Putamen (tissue), 1 donor: Measurements from ENCODE around the gene DHX34.
"Not testable (repeated sequence)": the region's sequence is repeated elsewhere in the genome, so short reads cannot be mapped to it uniquely, and the experiment has no call there.

ENCODE experiments used
- DNase-seq: peaks from one replicate; pipeline ENCODE4 v3.0.0-alpha.2; 2016; ENCODE audit warnings: low spot score

The DHX34 gene

DNA sequence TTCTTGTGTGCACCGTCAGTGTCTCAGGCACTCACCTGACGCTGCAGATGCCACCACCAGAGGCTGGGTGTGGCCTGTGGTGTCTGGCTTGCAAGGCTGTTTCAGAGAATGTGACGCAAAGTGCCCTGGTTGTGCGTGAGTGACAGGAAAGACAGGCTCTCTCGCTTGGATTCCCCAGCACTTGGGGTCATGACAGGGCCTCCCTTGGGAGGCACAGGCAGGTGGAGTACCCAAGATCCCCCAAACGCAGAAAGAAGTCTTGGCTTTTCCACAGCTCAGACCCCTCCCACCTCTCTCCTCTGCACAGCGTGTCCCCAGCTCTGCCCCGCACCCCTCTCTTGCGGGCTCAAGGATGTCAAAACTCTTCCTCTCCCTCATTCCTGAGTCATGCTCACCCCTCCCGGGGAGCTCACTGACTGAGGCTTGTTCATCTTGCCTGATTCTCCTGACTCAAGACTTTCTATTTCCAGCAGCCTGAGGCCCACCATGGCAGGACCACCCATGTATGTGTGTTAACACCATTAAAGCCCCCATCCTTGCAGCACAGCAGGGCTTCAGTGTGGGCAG is 21.0 kb downstream of the DHX34 start:
- DNase-seq, result peak; percentile 43

DNA sequence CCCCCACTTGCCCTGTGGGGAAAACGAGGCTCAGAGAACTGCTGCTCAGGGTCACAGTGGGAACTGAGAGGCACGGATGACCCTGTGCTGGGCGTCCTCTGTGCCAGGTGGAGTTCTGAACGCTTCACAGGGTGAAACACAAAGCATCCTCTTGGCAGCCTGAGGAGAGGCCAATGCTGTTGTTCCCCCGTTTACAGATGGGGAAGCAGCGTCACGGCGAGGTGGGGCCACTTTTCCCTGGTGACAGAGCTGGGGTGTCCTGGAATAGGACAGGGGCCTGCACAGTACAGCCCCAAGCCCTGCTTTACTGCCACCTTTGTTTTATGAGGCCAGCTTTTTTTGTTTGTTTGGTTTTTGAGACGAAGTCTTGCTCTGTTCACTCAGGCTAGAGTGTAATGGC is 22.1 kb downstream of the DHX34 start:
- DNase-seq, result no peak

DNA sequence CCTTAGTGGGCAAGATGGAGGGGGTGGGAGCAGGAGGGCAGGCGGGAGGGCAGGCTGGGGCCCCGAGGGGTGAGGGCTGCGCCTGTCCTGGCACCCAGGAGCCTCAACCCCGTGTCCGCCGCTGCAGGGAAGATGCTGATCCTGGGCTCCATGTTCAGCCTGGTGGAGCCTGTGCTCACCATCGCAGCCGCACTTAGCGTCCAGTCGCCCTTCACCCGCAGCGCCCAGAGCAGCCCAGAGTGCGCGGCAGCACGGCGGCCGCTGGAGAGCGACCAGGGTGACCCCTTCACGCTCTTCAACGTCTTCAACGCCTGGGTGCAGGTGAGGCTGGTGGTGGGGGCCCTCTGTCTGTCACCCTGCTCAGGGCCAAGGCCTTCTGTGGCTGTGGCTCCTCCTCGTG is 23.5 kb downstream of the DHX34 start:
- no peak for DNase-seq

DNA sequence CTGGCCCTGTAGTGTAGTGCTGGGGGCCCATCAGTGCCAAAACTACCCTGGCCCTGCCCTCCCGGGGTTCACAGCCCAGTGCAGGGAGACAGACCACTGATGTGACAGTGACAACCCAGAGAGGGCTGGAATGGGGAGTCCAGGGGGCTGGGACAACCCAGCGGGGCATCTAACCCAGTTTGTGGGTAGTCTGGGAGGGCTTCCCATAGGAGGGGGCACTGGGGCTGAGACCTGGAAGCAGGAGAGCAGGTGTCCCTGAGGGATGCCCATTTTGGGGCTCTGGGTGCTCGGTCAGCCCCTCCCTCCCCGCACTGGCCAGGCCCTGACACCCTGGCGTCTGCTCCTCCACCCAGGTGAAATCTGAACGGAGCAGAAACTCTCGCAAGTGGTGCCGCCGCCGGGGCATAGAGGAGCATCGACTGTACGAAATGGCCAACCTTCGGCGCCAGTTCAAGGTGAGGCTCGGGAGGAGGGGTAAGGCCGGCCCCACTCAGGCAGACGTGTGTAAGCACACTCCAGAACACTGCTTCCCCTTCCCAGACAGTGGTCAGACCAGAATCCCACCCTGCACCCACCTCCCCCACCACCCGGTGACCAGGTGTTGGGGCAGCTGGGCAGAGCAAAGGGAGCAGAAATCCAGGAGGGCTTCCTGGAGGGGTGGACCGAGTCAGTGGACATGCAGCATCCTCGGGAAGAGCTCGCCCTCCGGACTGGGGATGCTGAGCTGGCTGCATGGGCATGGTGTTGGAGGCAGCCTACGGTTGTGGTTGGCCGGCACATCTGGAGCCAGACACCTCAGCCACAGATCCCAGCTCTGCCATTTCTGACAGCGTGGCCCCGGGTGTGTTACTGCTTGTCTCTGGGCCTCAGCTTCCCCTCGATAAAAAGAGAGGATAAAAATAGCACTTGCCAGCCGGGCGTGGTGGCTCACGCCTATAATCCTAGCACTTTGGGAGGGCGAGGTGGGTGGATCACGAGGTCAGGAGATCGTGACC is 24.4 kb downstream of the DHX34 start:
- no peak for DNase-seq

DNA sequence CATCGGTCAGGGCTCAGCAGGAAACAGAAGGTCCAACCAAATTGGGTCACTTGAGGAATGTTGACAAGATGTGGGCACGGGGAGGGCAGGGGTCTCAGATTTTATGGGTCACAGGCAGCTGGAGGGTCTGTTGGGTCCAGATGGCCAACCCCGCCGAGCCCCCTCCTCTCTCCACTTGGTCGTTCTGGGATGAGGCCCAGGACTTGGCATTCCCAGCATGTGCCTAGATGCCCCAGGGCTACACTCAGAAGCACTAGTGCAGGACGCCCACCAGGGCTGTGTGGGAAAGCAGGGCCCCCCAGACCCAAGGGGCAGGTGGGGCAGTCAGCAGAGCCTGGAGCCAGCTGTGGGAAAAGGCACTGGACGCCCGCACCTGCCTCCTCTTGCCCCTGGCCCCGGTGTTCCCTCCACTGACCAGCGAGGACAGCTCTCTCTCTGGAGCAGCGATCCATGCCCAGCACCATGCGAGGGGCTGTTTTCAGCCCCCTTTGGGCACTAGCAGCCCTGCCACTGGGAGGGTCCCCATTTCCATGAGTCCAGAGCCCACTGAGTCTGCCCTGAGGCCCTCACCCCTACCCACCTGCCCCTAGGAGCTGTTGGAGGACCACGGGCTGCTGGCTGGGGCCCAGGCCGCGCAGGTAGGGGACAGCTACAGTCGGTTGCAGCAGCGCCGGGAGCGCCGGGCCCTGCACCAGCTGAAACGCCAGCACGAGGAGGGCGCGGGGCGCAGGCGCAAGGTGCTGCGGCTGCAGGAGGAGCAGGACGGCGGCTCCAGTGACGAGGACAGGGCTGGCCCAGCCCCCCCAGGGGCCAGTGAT is 26.0 kb downstream of the DHX34 start:
- no peak for DNase-seq

DNA sequence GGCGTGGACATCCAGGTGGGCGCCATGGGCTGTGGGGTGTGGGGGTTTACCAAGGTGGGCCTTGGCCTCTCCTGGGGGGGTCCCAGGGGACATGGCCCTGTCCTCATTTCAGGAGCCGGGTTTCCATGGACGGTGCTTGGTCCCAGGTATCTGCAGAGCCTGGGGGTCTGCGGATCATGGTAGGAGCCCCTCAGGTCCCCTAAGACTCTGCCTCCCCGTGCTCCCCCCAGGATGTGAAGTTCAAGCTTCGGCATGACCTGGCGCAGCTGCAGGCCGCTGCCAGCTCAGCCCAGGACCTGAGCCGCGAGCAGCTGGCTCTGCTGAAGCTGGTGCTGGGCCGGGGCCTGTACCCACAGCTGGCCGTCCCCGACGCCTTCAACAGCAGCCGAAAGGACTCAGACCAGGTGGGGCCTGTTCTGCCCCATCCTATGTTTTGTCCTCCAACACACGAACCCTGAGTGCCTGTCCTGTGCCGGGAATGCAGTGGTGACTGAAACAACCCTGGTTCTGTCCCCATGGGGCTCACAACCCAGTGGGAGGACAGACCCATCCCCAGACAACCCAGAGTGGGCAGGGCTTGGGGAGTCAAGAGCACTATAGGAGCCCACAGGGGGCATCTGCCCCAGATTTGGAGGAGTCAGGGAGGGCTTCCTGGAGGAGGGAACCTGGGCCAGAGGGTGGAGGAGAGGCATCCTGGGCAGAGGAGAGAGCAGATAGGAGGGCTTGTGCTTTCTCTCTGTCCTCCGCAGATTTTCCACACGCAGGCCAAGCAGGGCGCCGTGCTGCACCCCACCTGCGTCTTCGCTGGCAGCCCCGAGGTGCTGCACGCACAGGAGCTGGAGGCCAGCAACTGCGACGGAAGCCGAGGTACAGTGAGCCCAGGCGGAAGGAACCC is 26.8 kb downstream of the DHX34 start:
- no peak for DNase-seq

DNA sequence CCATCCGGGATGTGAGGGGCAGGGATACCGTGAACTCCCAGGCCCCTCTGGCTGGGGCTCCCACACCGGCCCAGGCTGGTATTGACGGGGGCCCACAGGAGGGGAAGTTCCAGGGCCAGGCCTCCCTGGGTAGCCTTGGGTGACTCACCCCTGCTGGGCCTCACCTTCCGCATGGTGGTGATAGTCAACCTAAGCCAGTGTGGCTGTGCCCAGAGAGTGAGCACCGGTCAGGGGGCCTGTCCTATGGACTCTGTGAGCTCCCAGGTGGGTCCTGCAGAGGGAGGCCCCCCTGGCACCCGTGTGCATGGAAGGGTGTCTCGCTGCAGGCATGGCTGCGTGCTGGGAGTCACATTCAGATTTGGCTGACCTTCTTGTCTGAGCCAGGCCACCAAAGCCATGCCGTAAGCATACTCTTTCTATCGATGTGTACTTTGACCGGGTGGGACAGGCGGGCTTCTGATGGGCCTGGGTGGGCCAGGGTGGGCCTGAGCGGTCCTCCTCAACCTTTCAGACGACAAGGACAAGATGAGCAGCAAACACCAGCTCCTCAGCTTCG is 27.6 kb downstream of the DHX34 start:
- DNase-seq, result no peak

DNA sequence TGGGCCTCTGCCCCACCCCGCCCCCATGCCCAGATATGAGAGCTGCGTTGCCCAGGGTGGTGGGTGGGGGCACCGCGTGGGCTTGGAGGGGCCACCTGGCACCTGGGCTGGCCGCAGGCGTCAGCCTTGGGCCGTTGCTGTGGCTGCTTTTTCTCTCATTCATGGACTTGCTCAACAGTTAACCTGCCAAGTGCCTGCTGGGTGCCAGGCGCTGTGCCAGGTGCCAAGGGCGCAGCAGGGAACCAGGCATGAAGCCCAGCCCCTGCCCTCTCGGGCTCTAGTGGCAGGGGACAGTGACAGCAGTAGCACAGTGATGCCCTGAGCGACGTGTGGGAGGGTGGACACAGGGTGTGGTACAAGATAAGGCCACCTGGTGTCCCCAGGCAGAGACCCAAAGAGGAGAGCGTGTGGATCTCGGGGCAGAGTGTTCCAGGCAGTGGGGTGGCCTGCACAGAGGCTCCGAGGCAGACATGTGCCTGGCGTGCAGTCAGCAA is 28.1 kb downstream of the DHX34 start:
- no peak for DNase-seq

DNA sequence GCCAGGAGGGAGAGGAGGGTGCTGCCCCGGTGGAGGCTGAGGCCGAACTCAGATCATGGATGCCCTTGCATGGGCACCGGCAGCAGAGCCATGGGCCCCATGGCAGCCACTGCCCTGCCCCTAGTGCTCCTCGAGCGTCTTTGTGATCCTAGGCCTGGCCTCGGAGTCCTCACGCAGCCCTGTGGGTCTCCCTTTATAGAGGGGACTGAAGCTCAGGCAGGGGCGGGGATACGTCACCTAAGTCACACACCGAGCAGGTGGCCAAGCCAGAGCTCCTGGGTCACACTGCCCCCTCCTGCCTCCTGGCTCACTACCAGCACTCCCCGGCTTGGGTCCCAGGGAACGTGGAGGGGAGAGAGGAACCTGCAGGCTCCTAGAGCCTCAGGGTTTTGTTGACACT is 28.7 kb downstream of the DHX34 start:
- DNase-seq, result no peak

DNA sequence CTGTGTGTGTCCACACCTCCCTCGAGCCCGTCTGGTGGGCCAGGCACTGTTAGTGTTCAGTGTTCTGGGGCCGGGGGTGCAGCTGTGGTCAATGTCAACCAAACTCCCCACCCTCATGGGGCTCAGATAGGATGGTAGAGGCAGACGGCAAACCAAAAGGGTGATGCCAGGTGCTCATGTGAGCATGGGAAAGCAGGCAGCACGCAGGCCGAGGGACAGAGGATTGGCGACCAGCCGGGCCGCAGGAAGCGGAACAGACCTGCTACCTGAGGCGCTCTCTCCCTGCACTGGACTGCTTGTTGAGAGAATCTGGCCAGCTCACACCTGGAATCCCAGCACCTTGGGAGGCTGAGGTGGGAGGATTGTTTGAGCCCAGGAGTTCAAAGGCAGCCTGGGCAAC is 29.1 kb downstream of the DHX34 start:
- DNase-seq, result no peak

DNA sequence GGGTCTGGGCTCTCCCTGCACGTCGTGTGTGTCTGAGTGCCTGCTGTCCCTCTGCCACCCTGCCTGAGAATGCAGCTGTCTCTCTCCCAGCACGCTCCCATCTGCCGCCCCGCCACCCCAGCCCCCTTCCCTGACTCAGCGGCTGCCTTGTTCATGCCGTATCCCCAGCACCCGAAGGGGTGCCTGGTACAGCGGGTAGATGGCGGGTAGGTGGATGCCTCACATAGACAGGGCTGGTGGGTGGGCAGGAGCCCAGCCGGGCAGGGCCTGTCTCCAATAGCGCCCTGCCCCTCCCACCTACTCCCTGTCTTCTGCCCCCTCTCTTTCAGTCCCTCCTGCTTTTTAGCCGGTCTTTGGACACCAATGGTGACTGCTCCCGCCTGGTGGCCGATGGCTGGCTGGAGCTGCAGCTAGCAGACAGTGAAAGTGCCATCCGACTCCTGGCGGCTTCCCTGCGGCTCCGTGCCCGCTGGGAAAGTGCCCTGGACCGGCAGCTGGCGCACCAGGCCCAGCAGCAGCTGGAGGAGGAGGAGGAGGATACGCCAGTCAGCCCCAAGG is 30.3 kb downstream of the DHX34 start:
- peak; percentile 66 for DNase-seq

DNA sequence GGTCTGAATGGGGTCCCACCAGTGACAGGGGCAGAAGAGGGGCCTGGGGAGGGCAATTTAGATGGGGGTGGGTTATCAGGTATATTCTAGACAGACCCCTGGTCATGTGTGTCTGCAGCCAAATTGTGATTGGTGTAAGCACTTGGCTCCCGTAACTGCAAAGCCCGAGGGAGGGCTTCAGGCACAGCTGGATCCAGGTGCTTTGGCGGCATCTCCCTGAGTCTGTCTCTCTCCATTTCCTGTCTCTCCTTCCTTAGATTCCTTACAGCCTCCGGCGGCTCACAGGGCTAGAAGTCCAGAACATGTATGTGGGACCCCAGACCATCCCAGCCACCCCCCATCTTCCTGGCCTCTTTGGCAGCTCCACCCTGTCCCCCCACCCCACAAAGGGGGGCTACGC is 31.4 kb downstream of the DHX34 start:
- no peak for DNase-seq

DNA sequence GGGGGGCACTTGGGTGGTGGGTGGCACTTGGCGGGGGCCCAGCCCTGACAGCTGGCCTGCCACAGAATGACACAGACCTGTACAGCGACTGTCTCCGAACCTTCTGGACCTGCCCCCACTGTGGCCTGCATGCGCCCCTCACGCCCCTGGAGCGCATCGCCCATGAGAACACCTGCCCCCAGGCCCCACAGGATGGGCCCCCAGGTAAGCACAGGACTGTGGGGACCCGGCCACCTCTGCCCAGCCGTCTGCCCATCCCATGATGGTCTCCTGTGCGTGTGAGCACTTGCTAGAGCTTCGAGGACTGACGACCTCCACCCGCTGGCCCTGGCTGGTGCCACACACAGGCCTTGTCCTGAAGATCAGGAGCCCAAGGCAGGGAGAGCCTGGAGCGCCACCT is 32.0 kb downstream of the DHX34 start:
- DNase-seq, result no peak

DNA sequence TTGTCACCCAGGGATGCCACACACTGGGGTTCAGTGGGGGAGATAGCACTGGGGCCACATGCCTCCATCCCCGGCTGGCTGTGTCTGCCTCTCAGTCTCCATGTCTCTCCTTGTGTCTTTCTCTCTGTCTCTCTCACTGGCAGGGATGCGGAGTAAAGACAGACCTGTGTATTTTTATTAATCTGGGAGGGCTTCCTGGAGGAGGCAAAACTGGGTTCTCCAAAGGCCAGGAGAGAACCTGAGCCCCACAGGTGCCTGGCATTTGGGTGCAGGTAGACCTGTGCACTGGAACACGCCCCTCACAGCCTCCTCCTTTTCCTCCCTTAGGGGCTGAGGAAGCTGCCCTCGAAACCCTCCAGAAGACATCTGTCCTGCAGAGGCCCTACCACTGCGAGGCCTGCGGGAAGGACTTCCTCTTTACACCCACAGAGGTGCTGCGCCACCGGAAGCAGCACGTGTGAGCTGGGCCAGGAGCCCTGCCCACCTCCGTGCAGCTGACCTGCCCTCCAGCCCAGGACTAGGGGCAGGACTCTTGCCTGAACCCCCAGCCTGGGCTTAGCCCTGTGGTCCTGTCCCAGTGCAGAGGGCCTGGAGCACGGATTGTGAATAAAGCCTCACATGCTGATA is 32.7 kb downstream of the DHX34 start:
- DNase-seq, result no peak

DNA sequence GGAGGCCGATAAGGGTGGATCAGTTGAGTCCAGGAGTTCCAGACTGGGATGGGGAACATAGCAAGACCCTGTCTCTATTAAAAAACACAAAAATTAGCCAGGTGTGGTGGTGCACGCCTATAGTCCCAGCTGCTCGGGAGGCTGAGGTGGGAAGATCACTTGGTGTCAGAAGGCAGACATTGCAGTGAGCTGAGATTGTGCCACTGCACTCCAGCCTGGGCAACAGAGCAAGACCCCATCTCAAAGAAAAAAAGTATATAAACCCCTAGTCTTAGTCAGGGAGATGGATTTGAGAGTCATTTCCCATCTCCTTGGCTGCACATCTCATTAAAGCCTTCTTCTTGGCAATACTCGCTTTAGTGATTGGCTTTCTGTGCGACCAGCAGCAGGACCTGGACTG is 34.8 kb downstream of the DHX34 start:
- not testable (repeated sequence) for DNase-seq

DNA sequence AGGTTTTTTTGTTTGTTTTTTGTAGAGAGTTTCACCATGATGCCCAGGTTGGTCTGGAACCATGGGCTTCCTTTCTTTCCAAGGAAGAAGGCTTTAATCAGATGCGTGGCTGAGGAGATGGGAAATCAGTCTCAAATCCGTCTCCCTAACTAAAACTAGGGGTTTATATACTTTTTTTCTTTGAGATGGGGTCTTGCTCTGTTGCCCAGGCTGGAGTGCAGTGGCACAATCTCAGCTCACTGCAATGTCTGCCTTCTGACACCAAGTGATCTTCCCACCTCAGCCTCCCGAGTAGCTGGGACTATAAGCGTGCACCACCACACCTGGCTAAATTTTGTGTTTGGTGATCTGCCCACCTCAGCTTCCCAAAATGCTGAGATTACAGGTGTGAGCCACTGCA is 35.4 kb downstream of the DHX34 start:
- not testable (repeated sequence) for DNase-seq

DNA sequence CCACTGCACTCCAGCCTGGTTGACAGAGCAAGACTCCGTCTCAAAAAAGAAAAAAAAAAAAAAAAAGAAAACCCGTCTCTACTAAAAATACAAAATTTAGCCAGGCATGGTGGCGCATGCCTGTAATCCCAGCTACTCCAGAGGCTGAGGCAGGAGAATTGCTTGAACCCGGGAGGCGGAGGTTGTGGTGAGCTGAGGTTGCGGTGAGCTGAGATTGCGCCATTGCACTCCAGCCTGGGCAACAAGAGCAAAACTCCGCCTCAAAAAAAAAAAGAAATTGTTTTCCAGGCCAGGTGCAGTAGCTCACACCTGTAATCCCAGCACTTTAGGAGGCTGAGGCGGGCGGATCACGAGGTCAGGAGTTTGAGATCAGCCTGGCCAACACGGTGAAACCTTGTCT is 37.5 kb downstream of the DHX34 start:
- not testable (repeated sequence) for DNase-seq

DNA sequence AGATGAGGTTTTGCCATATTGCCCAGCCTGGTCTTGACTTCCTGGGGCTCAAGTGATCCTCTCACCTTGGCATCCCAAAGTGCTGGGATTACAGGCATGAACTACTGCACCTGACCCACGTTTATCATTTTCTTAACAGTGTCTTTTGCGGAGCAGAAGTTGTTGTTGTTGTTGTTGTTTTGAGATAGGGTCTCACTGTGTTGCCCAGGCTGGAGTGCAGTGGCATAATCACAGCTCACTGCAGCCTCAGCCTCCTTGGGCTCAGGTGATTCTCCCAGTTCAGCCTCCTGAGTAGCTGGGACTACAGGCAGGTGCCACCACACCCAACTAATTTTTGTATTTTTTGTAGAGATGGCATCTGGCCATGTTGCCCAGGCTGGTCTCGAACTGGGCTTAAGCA is 38.5 kb downstream of the DHX34 start:
- not testable (repeated sequence) for DNase-seq

DNA sequence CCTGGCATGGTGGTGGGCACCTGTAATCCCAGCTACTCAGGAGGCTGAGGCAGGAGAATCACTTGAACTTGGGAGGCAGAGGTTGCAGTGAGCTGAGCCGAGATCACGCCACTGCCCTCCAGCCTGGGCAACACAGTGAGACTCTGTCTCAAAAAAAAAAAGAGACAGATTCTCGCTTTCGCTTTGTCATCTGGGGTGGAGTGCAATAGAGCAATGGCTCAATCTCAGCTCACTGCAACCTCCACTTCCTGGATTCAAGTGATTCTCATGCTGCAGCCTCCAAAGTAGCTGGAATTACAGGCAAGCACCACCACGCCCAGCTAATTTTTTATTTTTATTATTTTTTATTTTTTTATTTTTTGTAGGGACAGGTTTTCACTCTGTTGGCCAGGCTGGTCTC is 39.6 kb downstream of the DHX34 start:
- DNase-seq, result not testable (repeated sequence)

DNA sequence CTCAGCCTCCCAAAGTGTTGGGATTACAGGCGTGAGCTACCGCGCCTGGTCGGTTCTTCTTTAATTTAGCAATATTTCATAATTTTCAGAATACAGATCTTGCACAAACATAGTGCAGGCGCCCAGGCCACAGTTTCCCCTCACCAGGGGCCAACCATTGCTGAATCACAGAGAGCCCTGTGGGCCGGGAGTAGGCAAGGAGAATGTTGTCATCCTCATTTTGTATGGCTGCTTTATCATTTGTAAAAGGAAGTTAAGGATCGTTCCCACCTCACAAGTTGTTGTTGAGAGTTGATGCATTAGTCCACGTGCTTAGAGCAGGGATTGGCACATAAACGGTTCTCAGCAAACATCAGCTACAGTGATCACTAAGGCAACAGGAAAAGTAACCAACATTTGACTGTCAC is 40.0 kb downstream of the DHX34 start:
- DNase-seq, result no peak
